OCI-LY1 (cell line): Measurements from ENCODE around the gene SHFL.
A peak's percentile ranks its signal among the peaks of the same experiment; 100 is the strongest.

ENCODE experiments used
- H2AFZ ChIP-seq: fragments of 200-600 bp; sonication (generic), shearing (Covaris generic); 2 replicates; pipeline ENCODE4 v1.6.0; 2014; ENCODE audit warnings: antibody characterized with exemption, mild to moderate bottlenecking, low read length
- H3F3A ChIP-seq: fragments of 200-600 bp; sonication (generic), shearing (Covaris generic); 2 replicates; pipeline ENCODE4 v1.6.0; 2014; ENCODE audit warnings: mild to moderate bottlenecking, antibody characterized with exemption, low read length, moderate library complexity; ENCODE audit not compliant: insufficient read depth
- H3K27ac ChIP-seq: fragments of 200-600 bp; sonication (generic); 2 replicates; pipeline ENCODE4 v1.5.1; 2014; ENCODE audit warnings: low read length, mixed run types, mild to moderate bottlenecking, low read depth; ENCODE audit not compliant: poor library complexity, severe bottlenecking
- H3K27me3 ChIP-seq: fragments of 200-600 bp; sonication (generic); 2 replicates; pipeline ENCODE4 v1.6.0; 2014; ENCODE audit warnings: antibody characterized with exemption, mild to moderate bottlenecking, low read length, moderate library complexity; ENCODE audit not compliant: insufficient read depth
- H3K36me3 ChIP-seq: fragments of 200-600 bp; sonication (generic); 2 replicates; pipeline ENCODE4 v1.6.1; 2014; ENCODE audit warnings: mild to moderate bottlenecking, antibody characterized with exemption, low read length, moderate library complexity, mixed read lengths; ENCODE audit not compliant: insufficient read depth
- H3K4me1 ChIP-seq: fragments of 200-600 bp; sonication (generic); 2 replicates; pipeline ENCODE4 v1.5.1; 2014; ENCODE audit warnings: mild to moderate bottlenecking, low read length, moderate library complexity; ENCODE audit not compliant: insufficient read depth, severe bottlenecking
- H3K4me2 ChIP-seq: fragments of 200-600 bp; sonication (generic), shearing (Covaris generic); 2 replicates; pipeline ENCODE4 v1.6.1; 2014; ENCODE audit warnings: low read length
- H3K4me3 ChIP-seq: fragments of 200-600 bp; sonication (generic); 2 replicates; pipeline ENCODE4 v1.5.1; 2014; ENCODE audit warnings: low read length, low read depth, mild to moderate bottlenecking, mixed read lengths; ENCODE audit not compliant: poor library complexity, severe bottlenecking
- H3K79me2 ChIP-seq: fragments of 200-600 bp; shearing (Covaris generic); 2 replicates; pipeline ENCODE4 v1.6.1; 2016; ENCODE audit warnings: mixed run types, low read length, mixed read lengths; ENCODE audit not compliant: insufficient read depth
- H3K9ac ChIP-seq: fragments of 200-600 bp; sonication (generic), shearing (Covaris generic); 2 replicates; pipeline ENCODE4 v1.6.1; 2014; ENCODE audit warnings: mild to moderate bottlenecking, low read length, mixed read lengths
- H3K9me2 ChIP-seq: fragments of 200-600 bp; sonication (generic), shearing (Covaris generic); 2 replicates; pipeline ENCODE4 v1.6.1; 2014; ENCODE audit warnings: low read depth, mild to moderate bottlenecking, low read length, mixed read lengths
- H3K9me3 ChIP-seq: fragments of 200-600 bp; shearing (Covaris generic); 2 replicates; pipeline ENCODE4 v1.6.1; 2014; ENCODE audit warnings: low read length, mixed read lengths
- H4K20me1 ChIP-seq: fragments of 200-600 bp; sonication (generic), shearing (Covaris generic); 2 replicates; pipeline ENCODE4 v1.6.0; 2016; ENCODE audit warnings: mild to moderate bottlenecking, low read length; ENCODE audit not compliant: insufficient read depth
- EZH2 ChIP-seq: fragments of 200-600 bp; sonication (generic), shearing (Covaris generic); IDR thresholded peaks from 2 replicates; pipeline ENCODE4 v1.8.0; 2017; ENCODE audit warnings: borderline replicate concordance, mixed run types, mild to moderate bottlenecking, antibody characterized with exemption, low read length, moderate library complexity, mixed read lengths
- TF ChIP-seq, protein P1 (sequence below): fragments of 200-600 bp; sonication (generic), shearing (Covaris generic); IDR thresholded peaks from 2 replicates; pipeline ENCODE4 v1.5.1; 2017; ENCODE audit warnings: mild to moderate bottlenecking, antibody characterized with exemption, low read length, moderate library complexity, mixed read lengths

The SHFL gene

GRCh38 chr19:10104665-10105508, 18.8 kb downstream of the SHFL start:
- no peak for TF ChIP-seq EZH2
- TF ChIP-seq, protein P1, sequence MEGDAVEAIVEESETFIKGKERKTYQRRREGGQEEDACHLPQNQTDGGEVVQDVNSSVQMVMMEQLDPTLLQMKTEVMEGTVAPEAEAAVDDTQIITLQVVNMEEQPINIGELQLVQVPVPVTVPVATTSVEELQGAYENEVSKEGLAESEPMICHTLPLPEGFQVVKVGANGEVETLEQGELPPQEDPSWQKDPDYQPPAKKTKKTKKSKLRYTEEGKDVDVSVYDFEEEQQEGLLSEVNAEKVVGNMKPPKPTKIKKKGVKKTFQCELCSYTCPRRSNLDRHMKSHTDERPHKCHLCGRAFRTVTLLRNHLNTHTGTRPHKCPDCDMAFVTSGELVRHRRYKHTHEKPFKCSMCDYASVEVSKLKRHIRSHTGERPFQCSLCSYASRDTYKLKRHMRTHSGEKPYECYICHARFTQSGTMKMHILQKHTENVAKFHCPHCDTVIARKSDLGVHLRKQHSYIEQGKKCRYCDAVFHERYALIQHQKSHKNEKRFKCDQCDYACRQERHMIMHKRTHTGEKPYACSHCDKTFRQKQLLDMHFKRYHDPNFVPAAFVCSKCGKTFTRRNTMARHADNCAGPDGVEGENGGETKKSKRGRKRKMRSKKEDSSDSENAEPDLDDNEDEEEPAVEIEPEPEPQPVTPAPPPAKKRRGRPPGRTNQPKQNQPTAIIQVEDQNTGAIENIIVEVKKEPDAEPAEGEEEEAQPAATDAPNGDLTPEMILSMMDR = no peak
- H3K4me1 ChIP-seq = peaks cover 76% of the 10 kb centered on the region
- no peak overlapping the region for H2AFZ ChIP-seq
- peak overlapping the region; percentile 98 for H3K27ac ChIP-seq
- H3K4me2 ChIP-seq = peak overlapping the region; percentile 61
- H3F3A ChIP-seq = peaks cover 16% of the 10 kb centered on the region
- H3K79me2 ChIP-seq = peaks cover 13% of the 10 kb centered on the region
- no peaks in the 10 kb centered on the region for H3K27me3 ChIP-seq
- no peaks in the 10 kb centered on the region for H3K9me2 ChIP-seq
- peak overlapping the region; percentile 99 for H3K4me3 ChIP-seq
- peak overlapping the region; percentile 71 for H3K9ac ChIP-seq
- no peaks in the 10 kb centered on the region for H3K9me3 ChIP-seq
- H3K36me3 ChIP-seq = peaks cover 32% of the 10 kb centered on the region
- no peaks in the 10 kb centered on the region for H4K20me1 ChIP-seq

- peaks cover 40% of the 10 kb centered on the region for H3K36me3 ChIP-seq
- peak overlapping the region; percentile 99 for H3K4me3 ChIP-seq
- no peak overlapping the region for H2AFZ ChIP-seq
- H3K4me1 ChIP-seq = peaks cover 82% of the 10 kb centered on the region
- H3K4me2 ChIP-seq = peak overlapping the region; percentile 61
- no peaks in the 10 kb centered on the region for H3K9me3 ChIP-seq
- TF ChIP-seq, protein P1 = no peak
- TF ChIP-seq EZH2 = no peak
- H3K9me2 ChIP-seq = no peaks in the 10 kb centered on the region
- no peaks in the 10 kb centered on the region for H3K27me3 ChIP-seq
- peaks cover 13% of the 10 kb centered on the region for H3K79me2 ChIP-seq
- peak overlapping the region; percentile 71 for H3K9ac ChIP-seq
- H3F3A ChIP-seq = peaks cover 16% of the 10 kb centered on the region
- peak overlapping the region; percentile 98 for H3K27ac ChIP-seq
- no peaks in the 10 kb centered on the region for H4K20me1 ChIP-seq
Observed at GRCh38 chr19:10105509-10106099, 19.5 kb downstream of the SHFL start.

GRCh38 chr19:10106100-10106936, 20.2 kb downstream of the SHFL start, which contains the start of gene PPAN:
Gene PPAN, plus strand, starts transcription at chr19:10106362. Its CDS starts 33 bp downstream, at chr19:10106395.
- Histone ChIP-seq H3K9me2 (no peaks in the 10 kb centered on the region), H3K9me3 (no peaks in the 10 kb centered on the region), H3K4me1 (peaks cover 86% of the 10 kb centered on the region), H3K27ac (peak within 1 kb of the TSS; percentile 98), H3K27me3 (no peaks in the 10 kb centered on the region), H4K20me1 (no peaks in the 10 kb centered on the region), H3K36me3 (peaks cover 47% of the 10 kb centered on the region), H2AFZ (no peak within 1 kb of the TSS), H3F3A (peaks cover 18% of the 10 kb centered on the region), H3K4me2 (peak within 1 kb of the TSS; percentile 94), H3K79me2 (peaks cover 13% of the 10 kb centered on the region), H3K4me3 (peak within 1 kb of the TSS; percentile 99), H3K9ac (peak within 1 kb of the TSS; percentile 100)
- TF ChIP-seq EZH2 = no peak
- TF ChIP-seq, protein P1 = no peak
